HG03064 (cell line): Measurements from ENCODE around the gene EPHB4.
"Not testable (repeated sequence)": the region's sequence is repeated elsewhere in the genome, so short reads cannot be mapped to it uniquely, and the experiment has no call there.

Experiments used
- ATAC-seq: cut with Tn5 transposase; IDR thresholded peaks from one replicate; pipeline ENCODE4 v1.9.1; 2021; ENCODE audit warnings: low read depth; ENCODE audit not compliant: unreplicated experiment

Gene EPHB4

DNA sequence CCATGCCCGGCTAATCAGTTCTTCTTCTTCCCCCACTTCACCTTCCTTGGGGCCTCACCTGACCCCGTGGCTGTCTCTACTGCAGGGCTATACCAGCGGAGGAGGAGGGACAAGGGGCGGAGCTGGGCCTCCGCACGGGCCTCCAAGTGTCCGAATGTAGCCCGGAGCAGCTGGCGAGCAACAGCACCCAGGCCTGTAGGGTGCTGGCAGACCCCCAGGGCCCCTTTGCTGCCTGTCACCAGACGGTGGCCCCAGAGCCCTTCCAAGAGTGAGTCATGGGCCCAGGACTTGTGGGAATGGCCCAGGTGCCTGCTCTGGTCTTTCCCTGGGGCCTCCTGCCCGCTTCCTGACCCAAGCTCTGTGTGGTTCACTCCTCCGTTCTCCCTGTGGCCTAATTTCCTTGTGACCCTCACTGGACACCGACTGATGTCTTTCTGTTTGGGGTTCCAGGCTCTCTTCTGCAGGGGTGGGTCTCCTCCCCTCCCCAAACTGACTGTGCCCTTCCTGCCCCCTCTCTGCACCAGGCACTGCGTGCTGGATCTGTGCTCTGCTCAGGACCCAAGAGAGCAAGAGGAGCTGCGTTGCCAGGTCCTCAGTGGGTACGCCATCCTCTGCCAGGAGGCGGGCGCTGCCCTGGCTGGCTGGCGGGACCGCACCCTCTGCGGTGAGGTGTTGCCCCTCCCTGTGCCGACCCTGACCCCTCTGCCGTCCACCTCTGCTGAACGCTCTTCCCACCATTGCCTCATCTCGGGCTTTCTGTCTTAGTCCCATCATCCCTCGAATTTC is 35.2 kb downstream of the EPHB4 start:
- no peak for ATAC-seq

DNA sequence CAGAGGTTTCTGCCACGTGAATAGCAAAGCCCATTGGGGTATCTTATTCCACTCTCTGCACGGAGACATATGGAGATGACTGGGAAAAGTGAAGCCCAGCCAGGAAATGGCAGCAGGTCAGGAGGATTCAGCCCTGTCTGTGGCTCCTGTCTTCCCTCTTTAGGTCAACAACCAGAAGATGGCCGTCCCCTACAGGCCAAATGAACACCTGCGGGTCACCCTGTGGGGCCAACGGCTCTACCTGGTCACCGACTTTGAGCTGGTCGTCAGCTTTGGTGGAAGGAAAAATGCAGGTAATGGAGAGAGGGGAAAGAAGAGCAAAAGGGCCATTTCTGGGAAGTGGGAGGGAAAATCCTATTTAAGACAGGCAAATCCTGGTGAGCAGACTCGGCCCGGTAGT is 38.3 kb downstream of the EPHB4 start:
- no peak for ATAC-seq

DNA sequence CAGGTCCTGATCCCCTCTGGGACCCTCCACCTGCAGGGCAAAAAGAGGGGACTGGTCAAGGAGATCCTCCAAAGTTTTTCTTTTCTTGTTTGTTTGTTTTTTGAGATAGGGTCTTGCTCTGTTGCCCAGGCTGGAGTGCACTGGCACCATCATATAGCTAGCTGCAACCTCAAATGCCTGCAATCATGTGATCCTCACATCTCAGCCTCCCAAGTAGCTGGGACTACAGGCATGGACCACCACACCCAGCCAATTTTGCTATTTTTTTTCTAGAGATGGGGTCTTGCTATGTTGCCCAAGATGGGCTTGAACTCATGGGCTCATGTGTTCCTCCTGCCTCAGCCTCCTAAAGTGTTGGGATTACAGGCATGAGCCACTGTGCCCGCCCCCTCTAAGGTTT is 41.0 kb downstream of the EPHB4 start:
- ATAC-seq = no peak

DNA sequence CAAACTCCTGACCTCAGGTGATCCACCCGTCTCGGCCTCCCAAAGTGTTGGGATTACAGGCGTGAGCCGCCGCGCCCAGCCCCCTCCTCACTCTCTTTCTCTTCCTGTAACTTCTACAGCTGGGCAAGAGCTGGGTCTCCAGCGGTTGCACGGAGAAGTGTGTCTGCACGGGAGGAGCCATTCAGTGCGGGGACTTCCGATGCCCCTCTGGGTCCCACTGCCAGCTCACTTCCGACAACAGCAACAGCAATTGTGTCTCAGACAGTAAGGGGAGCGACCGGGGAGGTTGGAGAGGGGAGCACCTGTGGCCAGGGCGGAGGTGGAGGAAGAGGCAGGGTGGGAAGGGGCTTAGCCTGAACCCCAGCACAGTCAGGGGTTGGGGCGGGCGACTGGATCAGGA is 41.4 kb downstream of the EPHB4 start:
- ATAC-seq = no peak

DNA sequence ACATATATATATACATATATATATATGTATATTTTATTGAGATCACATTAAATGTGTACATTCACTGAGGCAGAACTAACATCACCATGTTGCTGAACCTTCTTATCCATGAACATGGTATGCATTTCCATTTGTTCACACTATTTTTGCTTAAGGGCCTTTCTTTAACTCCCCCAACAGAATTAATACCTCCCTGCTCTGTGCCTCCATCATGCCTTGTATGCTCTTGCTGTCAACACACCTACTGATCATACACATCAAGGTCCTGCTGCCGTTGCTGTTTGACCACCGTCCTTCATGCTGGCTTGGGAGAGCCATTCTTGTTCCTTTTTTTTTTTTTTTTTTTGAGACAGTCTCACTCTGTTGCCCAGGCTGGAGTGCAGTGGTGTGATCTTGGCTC is 43.5 kb downstream of the EPHB4 start:
- no peak for ATAC-seq

DNA sequence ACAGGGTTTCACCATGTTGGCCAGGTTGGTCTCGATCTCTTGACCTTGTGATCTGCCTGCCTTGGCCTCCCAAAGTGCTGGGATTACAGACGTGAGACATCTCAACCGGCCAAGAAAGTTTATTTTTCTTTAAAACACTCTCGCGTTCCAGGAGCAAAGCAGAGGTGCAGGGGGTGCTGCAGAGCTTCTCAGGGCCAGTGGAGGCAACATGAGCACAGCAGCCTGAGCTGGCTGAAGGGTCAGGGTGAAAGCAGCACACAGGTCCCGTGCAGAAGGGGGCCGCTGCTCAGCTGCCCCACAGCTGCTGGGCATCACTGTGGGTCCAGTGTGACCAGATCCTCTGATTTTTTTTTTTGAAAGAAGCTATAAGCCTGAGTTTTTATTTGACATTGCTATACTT is 46.1 kb downstream of the EPHB4 start:
- ATAC-seq = no peak

DNA sequence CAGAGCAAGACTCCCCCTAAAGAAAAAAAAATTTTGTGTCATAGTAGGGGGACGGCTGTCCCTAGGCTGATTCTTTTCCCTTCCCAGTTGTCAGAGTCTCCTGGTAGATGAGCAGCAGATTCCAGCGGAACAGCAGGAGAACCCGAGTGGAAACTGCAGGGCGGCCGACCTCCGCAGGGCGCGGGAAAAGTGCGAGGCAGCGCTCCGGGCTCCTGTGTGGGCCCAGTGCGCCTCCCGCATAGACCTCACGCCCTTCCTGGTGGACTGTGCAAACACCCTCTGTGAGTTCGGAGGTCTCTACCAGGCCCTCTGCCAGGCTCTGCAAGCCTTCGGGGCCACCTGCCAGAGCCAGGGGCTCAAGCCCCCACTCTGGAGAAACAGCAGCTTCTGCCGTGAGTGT is 48.0 kb downstream of the EPHB4 start:
- no peak for ATAC-seq

DNA sequence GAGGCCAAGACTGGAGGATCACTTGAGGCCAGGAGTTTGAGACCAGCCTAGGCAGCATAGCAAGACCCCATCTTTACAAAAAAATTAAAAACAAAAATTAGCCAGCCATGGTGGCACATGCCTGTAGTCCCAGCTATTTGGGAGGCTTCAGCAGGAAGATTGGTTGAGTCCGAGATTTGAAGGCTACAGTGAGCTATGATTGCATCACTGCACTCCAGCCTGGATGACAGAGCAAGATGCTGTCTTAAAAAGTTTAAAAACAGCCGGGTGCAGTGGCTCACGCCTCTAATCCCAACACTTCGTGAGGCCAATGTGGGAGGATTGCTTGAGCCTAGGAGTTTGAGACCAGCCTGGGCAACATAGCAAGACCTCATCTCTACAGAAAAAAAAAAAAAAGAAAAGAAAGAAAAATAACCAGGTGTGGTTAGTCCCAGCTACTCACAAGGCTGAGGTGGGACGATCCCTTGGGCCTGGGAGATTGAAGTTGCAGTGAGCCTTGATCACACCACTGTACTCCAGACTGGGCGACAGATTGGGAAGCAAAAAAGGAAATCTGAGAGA is 49.2 kb downstream of the EPHB4 start:
- no peak for ATAC-seq

DNA sequence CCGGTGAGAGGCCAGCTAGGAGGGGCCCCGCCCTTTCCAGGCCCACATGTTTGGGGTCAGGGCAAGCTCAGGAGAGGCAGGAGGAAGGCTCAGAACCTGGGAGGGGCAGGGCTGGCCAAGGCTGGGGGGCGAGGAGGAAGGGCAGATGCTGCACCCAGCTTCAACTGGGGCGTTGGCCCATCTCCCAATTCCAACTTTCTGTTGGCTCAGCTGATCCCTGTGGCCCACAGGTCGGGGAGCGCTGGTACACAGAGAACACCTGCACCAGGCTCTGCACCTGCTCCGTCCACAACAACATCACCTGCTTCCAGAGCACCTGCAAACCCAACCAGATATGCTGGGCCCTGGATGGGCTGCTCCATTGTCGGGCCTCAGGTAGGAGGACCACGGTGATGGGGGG is 53.8 kb downstream of the EPHB4 start:
- ATAC-seq = no peak

DNA sequence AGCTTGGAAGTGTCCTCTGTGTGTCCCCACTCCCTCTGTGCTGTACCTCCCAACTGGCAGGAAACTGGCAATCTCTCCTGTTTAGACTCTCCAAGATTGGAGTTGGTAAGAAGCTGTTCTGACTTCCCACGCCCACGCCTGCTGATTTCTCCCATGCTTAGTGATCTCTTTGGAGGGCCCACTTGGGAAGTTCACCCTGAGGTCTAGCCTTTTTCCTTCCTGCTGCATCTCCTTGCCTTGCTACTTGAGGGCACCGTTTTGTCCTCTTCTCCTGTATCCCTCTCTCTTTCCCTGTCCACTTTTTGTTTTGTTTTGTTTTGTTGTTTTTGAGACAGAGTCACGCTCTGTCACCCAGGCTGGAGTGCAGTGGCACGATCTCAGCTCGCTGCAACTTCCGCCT is 58.5 kb downstream of the EPHB4 start:
- no peak for ATAC-seq

DNA sequence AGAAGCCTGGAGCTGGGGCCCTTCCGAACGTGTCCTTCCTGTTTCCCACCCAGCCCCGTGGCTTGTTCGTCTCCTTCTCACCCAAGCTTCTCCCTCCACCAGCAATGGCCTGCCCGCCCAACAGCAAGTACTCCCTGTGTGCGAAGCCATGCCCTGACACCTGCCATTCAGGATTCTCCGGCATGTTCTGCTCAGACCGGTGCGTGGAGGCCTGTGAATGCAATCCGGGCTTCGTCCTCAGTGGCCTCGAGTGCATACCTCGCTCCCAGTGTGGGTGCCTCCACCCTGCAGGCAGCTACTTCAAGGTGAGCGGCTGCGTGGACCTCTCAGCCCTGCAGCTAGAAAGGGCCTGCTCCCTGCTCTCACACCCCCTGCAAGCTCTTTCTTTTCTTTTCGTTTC is 62.1 kb downstream of the EPHB4 start:
- ATAC-seq = no peak

DNA sequence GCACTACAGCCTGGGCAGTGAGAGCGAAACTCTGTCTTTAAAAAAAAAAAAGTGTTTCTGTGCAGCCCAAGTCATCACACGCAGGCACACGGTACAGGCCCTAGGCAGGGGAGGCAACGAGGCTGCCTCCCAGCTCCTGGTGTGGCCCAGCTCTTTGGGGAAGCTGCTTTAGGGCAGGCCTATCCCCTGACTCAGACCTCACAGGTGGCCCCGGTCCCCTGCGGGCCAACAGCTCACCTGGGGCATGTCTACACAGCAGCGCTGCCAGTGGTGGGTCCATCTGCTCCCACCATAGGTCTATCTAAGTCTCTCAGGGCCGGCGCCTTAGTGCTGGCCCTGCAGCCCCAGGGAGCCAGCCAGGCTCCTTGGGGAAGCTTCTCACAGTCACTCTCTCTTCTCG is 62.5 kb downstream of the EPHB4 start:
- no peak for ATAC-seq

DNA sequence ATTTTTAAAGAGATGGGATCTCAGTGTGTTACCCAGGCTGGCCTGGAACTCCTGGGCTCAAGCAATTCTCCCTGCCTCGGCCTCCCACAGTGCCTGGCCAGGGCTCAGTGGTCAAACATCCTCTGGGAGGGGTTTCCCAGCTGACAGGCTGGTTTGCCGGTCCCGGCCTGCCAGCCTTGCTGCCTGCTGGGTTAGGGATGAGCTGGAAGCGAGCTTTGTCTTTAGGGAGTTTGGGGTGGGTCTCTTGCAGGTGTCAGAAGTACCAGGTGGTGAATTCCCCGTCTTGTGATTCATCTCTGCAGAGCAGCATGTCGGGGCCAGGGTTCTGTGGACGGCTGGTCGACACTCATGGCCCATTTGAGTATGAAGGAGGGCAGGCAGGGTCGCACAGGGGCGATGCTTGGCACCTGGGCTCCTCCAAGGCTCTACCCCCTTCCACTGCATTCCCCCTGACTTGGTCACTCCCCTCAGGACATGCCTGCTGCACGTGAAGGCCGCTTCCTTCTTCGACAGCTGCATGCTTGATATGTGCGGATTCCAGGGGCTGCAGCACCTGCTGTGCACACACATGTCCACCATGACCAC is 63.7 kb downstream of the EPHB4 start:
- ATAC-seq = no peak

DNA sequence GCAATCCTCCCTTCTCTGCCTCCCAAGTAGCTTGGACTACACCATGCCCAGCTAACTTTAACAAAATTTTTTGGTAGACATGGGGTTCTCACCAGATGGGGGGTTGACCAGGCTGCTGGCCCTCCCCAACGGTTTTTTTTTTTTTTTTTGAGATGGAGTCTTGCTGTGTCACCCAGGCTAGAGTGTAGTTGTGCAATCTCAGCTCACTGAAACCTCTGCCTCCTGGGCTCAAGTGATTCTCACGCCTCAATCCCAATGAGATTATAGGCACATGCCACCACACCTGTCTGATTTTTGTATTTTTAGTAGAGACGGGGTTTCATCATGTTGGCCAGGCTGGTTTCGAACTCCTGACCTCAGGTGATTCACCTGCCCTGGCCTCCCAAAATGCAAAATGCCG is 64.5 kb downstream of the EPHB4 start:
- ATAC-seq = not testable (repeated sequence)

DNA sequence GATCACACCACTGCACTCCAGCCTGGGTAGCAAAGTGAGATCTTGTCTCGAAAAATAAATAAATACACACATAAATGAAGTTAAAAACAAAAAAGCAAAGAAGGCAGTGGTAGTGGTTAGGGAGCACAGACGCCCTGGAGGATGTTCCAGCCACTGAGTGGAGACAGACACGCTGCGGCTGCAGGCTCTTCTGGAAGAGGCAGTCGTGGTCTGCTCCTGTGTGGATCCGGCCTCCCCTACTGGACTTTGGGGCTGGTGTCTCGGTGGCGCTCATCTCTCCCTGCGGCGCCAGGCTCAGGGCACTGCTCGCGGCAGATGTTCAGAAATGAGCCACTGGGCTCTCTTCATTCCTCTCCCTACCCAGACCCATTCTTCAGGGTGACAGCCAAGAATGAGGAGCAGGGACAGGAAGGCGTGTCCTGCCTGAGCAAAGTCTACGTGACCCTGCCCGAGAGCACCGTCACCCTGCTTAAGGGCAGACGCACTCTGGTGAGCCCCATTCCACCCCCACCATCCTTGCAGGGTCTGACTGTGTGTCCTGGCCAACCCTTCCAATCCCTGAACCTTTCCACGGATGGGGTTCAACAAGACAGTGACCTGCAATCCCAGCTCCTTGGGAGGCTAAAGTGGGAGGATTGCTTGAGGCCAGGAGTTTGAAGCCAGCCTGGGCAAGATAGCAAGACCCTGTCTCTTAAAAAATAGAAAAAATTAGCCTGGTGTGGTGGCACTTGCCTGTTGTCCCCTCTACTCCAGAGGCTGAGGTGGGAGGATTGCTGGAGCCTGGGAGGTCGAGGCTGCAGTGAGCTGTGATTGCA is 67.8 kb downstream of the EPHB4 start:
- ATAC-seq = no peak

DNA sequence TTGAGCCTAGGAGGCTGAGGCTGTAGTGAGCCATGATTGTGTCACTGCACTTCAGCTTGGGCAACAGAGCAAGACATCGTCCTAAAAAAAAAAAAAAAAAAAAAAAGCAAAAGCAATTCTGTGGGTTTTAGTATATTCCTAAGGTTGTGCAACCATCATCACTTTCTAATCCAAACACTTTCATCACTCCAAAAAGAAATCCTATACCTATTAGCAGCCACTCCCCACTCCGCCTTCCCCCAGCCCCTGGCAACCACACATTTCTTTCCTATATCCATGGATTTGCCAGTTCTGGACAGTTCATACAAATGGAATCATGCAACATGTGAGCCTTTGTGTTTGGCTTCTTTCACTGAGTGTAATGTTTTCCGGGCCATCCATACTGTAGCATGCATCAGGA is 73.6 kb downstream of the EPHB4 start:
- no peak for ATAC-seq

DNA sequence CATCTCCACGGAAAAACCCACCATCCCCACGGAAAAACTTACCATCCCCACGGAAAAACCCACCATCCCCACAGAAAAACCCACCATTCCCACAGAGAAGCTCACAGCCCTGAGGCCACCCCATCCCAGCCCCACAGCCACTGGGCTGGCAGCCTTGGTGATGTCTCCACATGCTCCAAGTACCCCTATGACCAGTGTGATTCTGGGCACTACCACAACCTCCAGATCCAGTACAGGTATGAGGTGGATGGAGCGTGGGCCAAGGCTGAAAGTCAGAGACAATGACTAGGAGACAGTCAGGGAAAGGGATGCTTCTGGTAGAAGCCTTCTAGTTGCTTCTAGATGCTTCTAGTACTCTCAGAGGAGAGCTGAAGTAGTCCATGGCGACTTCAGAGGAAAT is 74.3 kb downstream of the EPHB4 start:
- ATAC-seq = no peak
